Colonic mucosa (tissue), 4 donors: ENCODE data around the gene CPZ. TPM values are rescaled to one million over a fixed set of nuclear protein-coding genes. Genes with fewer than 3 reads are reported as not detected.

Experiments used
- DNase-seq: peaks from one replicate; pipeline ENCODE4 v3.0.0-alpha.2; 2020
- H3K27ac ChIP-seq: fragments of 200-600 bp; one replicate; pipeline ENCODE4 v1.8.0; 2021
- H3K27me3 ChIP-seq: fragments of 200-600 bp; one replicate; pipeline ENCODE4 v1.8.0; 2021
- H3K36me3 ChIP-seq: fragments of 200-600 bp; one replicate; pipeline ENCODE4 v1.8.0; 2021
- H3K4me1 ChIP-seq: fragments of 200-600 bp; one replicate; pipeline ENCODE4 v1.8.0; 2021; ENCODE audit warnings: mild to moderate bottlenecking
- H3K4me3 ChIP-seq: fragments of 200-600 bp; one replicate; pipeline ENCODE4 v1.8.0; 2021
- H3K9ac ChIP-seq, 2 donors: one replicate each; pipeline ENCODE4 v1.7.0; 2013; ENCODE audit warnings: control low read depth in 2 of 2, low read depth in 2 of 2, low read length in 2 of 2
- H3K9me3 ChIP-seq: fragments of 200-600 bp; one replicate; pipeline ENCODE4 v1.8.0; 2021
- intact Hi-C: fragments of 100-400 bp; cut with DNase I; formaldehyde crosslinking; loops from one replicate; pipeline ENCODE4 v1.14.1; 2022
- total RNA-seq, 2 donors: library from RNA; stranded (reverse); fragmentation: NEBNext Ultra II Directional in 1 of 2; extraction: Animal tissue kit (Norgen Biotek cat#: 25700) in 1 of 2; gene quantifications; one replicate each; pipeline ENCODE4 v1.2.1, GENCODE V29; 2021
- TF ChIP-seq, protein P1 (sequence below): fragments of 200-600 bp; IDR thresholded peaks from one replicate; pipeline ENCODE4 v1.8.0; 2022; ENCODE audit warnings: antibody characterized with exemption, mild to moderate bottlenecking
- donor health status: healthy.
- donor health status: DM: no; HTN: no; CAD: no.
- donor health status: DM: no; HTN: no; CAD: no.

CPZ gene
- total RNA-seq, 2 donors from 2014 or later = 1.2 to 1.5 TPM

GRCh38 chr4:8589823-8590545 lies 2.6 kb upstream of the CPZ start:
- Histone ChIP-seq H3K9ac (no peak overlapping the region), H3K36me3 (no peaks in the 10 kb centered on the region), H3K27ac (no peak overlapping the region), H3K9me3 (no peaks in the 10 kb centered on the region), H3K27me3 (peaks cover 27% of the 10 kb centered on the region), H3K4me3 (no peak overlapping the region), H3K4me1 (no peaks in the 10 kb centered on the region)
- no peak for DNase-seq
- intact Hi-C loops = loop anchor here (10.0 kb wide), 1 partner anchor 325 kb away; the partner anchor contains the start of gene HTRA3
- TF ChIP-seq, protein P1, sequence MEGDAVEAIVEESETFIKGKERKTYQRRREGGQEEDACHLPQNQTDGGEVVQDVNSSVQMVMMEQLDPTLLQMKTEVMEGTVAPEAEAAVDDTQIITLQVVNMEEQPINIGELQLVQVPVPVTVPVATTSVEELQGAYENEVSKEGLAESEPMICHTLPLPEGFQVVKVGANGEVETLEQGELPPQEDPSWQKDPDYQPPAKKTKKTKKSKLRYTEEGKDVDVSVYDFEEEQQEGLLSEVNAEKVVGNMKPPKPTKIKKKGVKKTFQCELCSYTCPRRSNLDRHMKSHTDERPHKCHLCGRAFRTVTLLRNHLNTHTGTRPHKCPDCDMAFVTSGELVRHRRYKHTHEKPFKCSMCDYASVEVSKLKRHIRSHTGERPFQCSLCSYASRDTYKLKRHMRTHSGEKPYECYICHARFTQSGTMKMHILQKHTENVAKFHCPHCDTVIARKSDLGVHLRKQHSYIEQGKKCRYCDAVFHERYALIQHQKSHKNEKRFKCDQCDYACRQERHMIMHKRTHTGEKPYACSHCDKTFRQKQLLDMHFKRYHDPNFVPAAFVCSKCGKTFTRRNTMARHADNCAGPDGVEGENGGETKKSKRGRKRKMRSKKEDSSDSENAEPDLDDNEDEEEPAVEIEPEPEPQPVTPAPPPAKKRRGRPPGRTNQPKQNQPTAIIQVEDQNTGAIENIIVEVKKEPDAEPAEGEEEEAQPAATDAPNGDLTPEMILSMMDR = no peak

GRCh38 chr4:8590546-8590880 lies 2.1 kb upstream of the CPZ start:
- H3K4me1 ChIP-seq = no peaks in the 10 kb centered on the region
- peaks cover 27% of the 10 kb centered on the region for H3K27me3 ChIP-seq
- H3K9me3 ChIP-seq = no peaks in the 10 kb centered on the region
- DNase-seq = no peak
- no peak overlapping the region for H3K27ac ChIP-seq
- H3K36me3 ChIP-seq = no peaks in the 10 kb centered on the region
- no peak overlapping the region for H3K4me3 ChIP-seq
- TF ChIP-seq, protein P1 = no peak
- H3K9ac ChIP-seq = no peak overlapping the region
- intact Hi-C loops = loop anchor here (10.0 kb wide), 1 partner anchor 326 kb away; the partner anchor contains the start of gene HTRA3

DNA sequence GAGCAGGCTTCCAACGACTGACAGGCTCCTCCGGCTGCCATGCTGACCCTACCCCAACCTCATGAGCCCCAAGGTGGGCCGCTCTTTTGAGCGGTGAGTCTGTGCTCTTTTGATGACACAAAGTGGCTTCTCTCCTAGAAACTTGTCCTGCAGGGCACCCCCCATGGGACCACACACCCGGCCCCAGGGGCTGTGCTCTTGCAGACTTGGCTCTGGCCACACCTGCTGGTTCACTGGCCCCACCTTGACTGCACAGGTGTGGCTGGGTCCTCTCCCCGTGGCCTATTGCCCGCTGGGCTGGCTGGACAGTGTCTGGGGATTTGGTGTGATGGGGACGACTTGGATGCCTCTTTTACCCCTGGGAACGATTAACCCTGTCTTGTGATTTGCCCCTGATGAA lies 1.5 kb upstream of the CPZ start:
- Histone ChIP-seq H3K9me3 (no peaks in the 10 kb centered on the region), H3K27ac (no peak overlapping the region), H3K9ac (no peak overlapping the region), H3K4me3 (no peak overlapping the region), H3K27me3 (peaks cover 27% of the 10 kb centered on the region), H3K4me1 (no peaks in the 10 kb centered on the region), H3K36me3 (no peaks in the 10 kb centered on the region)
- TF ChIP-seq, protein P1 = no peak
- DNase-seq = no peak
- intact Hi-C loops = loop anchor here (10.0 kb wide), 1 partner anchor 326 kb away; the partner anchor contains the start of gene HTRA3

DNA sequence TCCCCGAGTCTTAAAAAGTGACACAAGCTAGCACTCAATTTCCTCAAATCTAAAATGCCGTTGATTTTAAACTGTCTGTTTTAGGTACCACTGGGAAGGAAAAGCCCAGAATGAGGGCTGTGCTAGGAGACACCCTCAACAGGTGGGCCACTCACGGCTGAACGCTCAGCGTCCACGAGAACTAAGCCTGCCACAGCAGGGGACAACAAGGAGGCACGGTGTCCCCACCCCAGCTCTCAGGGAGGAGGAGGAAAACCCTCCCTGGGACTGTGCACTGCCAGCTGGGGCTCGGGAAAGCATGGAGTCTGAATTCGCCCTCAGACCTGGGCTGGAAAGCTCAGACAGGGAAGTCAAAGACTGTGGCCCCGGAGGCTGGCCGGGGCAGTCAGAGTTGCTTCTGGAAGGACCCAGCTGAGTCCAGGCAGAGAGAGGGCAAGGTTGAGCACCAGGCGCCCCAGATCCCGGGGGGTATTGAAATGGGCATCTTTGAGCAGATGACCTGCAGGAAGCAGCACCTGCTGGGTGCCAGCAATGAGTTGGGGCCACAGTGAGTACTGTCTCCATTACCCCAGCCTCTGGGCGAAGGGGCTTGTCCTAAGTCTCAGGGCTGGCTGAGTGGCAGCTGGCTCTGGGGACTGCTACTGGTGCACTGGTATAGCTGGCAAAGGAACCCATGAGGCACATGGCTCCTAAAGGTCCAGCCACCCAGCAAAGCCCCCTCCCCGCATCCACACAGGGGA lies 769 bp upstream of the CPZ start:
- TF ChIP-seq, protein P1 = no peak
- Histone ChIP-seq H3K9me3 (no peaks in the 10 kb centered on the region), H3K36me3 (no peaks in the 10 kb centered on the region), H3K27me3 (peaks cover 27% of the 10 kb centered on the region), H3K9ac (no peak overlapping the region), H3K27ac (no peak overlapping the region), H3K4me3 (no peak overlapping the region), H3K4me1 (no peaks in the 10 kb centered on the region)
- no peak for DNase-seq
- intact Hi-C loops = loop anchor here (10.0 kb wide), 1 partner anchor 327 kb away; the partner anchor contains the start of gene HTRA3

GRCh38 chr4:8593264-8594096 lies 915 bp downstream of the CPZ start:
- intact Hi-C loops = loop anchor here (2.0 to 10.0 kb wide), 2 partner anchors 125 to 329 kb away; partner anchors contain the start of gene HTRA3
- Histone ChIP-seq H3K27ac (no peak overlapping the region), H3K4me1 (no peaks in the 10 kb centered on the region), H3K27me3 (peaks cover 27% of the 10 kb centered on the region), H3K36me3 (no peaks in the 10 kb centered on the region), H3K4me3 (no peak overlapping the region), H3K9ac (no peak overlapping the region), H3K9me3 (no peaks in the 10 kb centered on the region)
- no peak for DNase-seq
- TF ChIP-seq, protein P1 = no peak
